Kidney capillary endothelial cell (primary cell): ENCODE measurements around the gene NT5C2.

Experiments used
- DNase-seq: peaks from one replicate; pipeline ENCODE4 v3.0.0-alpha.2; 2018; ENCODE audit warnings: low spot score

The NT5C2 gene

DNA sequence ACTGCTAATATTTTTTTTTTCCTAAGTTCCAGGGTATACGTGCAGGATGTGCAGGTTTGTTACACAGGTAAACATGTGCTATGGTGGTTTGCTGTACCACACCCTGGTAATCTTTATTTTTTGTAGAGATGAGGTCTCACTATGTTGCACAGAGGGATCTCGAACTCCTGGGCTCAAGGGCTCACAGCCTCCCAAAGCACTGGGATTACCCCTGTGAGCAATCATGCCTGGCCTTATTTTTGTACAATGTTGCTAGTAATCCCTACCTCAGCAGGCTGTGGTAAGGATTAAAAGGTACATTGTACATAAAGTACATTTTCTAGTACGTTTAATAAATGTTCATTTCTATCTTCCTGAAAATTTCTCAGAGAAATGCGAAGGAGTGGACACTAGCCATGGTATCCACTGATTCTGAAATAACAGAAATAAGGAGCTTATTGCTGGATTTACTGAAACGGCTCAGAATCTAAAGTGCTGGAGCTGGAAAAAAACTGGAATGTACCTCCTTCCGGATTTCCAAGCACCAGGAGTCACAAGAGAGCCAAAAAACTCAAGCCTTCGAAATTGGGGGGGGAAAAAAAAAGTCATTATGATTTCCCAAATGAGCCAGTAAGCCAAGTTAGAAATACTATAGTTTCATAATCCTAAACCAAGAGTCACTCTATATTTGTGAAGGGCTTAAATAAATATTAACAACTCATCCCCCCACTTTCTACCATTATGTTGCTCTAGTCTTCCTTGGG lies 69.6 kb downstream of the NT5C2 start:
- no peak for DNase-seq

DNA sequence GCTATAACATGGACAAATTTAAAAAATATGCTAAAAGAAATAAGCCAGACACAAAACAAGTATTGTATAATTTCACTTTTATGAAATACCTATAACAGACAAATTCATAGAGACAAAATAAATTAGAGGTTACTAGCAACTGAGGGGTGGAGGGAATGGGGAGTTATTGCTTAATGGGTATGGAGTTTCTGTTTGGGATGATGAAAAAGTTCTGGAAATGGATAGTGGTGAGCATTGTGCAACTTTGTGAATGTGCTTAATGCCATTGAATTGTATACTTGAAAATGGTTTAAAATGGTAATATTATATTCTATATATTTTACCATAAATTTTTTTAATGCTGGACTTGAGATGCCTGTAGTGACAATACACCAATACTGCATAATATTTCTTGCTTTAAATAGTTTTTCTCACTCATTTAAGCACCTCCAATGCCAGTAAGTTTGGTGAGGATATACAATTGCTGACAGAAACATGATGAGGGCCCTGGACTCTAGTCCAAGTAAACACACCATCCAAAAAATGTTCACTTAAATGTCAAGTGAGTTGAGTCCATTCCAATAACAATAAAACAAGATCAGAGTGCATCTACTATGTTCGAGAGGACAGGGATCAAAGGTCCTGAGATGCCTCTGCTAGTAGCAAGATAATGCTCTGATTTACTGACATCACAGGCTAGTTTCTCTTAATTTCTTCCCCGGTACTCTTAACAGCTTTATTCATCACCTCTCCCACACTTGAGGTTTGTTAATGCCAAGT lies 71.9 kb downstream of the NT5C2 start:
- DNase-seq: no peak

DNA sequence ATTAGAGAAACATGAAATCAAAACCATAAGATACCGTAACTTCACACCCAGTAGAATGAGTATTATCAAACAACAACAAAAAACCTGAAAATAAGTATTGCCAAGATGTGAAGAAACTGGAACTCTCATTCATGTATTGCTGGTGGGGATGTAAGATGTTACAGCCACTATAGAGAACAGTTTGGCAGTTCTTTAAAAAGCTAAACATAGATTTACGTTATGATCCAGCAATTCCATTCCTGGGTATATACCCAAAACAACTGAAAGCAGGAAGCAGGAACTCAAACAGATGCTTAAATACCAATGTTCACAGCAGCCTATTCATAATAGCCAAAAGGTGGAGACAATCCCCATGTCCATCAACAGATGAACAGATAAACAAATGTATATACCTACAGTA lies 72.5 kb downstream of the NT5C2 start:
- DNase-seq: no peak

DNA sequence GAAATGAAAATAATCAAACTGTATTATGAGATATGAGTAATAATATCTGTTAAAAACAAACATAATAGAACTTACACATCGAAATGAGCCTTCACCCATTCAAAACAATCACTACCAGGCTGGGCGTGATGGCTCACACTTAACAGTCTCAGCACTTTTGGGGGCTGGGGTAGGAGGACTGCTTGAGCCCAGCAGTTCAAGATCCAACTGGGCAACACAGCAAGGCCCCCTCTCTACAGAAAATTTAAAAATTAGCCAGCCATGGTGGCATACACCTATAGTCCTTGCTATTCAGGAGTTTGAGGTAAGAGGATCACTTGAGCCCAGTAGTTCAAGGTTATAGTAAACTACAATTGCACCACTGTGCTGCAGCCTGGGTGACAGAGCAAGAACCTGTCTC lies 75.8 kb downstream of the NT5C2 start:
- no peak for DNase-seq

DNA sequence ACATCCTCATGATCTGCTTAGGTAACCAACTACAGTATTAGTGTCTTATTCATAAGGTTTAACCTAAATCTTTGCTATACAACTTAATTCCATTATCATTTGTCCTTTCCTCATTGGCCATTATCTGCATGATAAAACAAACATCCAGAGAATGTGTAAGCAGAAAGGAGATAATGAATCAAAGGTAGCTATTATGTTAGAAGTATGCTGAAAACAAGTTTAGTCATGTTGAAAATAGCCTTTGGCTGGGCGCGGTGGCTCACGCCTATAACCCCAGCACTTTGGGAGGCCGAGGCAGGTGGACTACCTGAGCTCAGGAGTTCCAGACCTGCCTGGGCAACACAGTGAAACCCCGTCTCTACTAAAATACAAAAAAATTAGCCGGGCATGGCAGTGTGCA lies 78.2 kb downstream of the NT5C2 start:
- no peak for DNase-seq

DNA sequence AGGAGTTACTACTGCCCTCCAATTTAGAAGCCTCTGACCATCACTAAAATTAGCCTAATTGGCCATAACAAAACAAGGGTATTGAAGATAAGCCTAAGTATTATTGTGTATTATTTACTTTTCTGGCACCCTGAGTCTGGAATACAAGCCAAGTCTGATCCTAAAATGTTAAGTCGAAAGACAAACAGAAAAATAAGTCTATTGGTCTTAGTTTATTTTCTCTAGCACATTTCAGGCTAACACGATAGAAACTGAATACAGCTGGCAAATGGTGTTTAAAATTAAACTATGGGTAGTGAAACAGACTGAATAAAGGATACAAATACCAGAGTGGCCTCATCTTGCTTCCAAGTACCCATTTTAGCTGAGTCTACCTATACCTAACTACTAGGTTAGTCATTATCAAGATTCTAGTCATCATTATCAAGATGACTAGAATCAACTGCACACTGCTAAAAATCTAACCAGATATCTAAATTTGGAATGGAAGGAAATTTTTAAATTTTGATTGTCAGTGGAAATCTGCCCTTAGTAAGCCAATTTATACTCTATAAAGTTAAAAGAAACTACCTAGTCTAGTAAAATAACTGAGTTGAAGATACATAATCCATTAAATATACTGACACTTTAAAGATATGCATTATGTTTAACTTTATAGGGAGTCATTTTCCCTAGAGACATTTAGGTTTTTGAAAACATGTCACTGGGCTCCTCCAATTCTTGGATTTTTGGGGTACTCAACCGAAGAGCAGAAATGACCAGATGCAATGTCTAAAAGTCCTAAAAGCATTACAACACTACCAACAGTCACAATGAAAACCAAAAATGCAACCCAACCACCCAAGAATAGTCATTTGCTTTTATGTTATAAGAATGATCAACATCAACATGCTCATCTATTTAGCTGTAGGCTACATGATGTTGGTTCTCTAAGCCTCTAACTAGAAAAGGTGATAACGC lies 80.9 kb downstream of the NT5C2 start:
- DNase-seq: no peak

DNA sequence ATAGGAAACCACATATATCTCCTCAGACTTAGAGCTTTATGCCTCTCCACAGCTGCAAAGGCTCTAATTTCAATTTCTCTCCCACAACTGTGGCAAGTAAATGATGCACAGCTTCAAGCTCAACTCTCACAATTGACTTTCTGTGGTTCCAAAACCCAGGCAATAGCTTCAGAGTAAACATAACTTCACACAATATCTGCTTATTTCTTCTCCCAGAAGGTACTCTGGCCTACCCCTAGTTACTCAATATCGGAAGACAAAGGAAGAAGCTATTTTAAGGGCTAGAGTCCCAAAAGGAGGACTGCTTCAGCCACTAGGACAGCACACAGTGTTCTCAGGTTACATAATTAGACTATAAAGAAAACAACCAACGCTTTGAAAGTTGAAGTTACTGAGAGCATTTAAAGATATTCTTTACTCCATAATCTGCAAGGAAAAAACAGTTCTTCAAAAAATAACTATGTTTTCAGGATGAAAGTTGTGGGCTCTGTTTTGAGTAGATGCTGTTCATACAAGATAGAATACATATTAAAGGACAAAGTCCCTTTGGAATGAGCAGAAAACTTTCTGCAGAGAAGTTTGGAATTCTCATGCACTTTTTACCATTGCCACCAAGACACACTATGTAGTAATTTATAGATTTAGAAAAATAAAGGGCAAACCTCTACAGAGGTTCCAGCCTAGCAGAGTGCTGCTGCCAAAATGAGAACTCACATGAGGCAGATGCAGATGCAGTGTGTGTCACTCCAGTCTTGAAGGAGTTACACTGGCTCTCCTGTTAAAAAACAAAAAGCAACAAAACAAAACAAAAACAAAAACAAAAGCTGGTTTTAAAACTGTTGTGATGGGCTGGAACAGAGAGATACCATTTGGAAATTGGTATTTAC lies 81.8 kb downstream of the NT5C2 start:
- DNase-seq: no peak

DNA sequence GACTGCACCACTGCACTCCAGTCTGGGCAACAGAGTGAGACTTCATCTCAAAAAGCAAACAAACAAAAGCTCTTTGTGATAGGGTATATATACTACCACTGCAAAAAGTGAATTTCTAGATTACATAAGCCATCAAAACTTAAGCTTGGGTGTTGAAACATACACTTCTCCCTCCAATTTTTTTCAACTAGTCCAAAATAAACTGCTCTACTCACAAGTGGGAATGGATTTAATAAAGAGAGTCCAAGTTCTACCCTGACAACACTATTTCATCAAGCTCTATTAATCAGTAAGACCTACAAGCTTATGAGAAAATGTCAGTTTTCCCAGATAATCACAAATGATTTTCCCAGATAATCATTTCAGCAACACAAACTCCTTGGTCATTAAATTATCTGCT lies 82.7 kb downstream of the NT5C2 start:
- no peak for DNase-seq

DNA sequence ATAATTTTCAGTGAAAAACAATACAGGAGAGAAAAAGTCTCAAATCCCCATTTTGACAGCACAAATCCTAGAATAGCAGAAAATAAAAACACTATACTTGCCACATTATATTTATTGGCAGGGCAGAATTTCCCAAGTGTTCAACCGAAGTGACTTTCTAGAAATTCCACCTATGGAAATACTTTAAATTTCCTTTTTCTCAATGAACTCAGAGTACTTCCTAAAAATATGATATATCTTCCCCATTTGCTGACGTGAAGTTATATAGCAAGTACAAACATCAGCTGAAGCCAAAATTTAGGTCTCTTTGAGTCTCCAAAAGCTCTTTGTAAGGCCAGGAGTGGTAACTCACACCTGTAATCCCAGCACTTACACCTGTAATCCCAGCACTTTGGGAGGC lies 83.3 kb downstream of the NT5C2 start:
- DNase-seq: no peak

DNA sequence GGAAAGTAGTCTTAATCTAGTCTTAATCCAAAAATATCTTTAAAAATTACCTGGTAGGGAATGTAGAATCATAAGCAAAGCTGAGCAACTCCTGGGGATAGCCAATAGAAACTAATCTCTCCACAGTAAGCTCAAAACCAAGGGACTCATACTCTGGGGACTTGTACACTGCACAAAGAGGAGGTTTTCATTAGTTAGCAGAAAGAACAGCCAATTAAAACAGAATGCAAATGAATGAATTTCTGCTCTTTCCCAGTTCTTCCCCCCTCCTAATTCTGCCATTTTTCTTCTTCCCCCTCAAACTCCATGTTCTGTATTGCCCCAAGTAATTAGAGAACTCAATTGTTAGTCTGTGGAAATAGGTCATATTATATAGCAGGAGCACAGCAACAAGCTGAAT lies 86.5 kb downstream of the NT5C2 start:
- DNase-seq: no peak

DNA sequence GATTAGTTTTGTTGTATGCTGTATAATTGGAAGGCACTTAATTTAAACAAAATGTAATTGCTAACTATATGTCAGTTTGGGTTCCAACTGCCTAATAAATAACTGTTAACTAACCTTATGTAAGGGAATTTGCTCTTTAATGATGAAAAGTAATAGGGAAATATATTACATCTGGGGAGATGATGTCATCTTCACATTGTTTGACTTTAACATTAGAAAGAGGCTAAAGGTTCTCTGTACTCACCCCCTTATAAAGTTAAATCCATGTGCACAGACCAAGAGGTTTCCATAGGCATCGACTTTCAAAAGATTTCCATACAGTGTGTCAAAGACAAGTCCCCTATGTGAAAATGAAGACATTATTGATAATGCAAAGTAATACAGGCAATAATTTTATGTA lies 87.6 kb downstream of the NT5C2 start:
- no peak for DNase-seq

DNA sequence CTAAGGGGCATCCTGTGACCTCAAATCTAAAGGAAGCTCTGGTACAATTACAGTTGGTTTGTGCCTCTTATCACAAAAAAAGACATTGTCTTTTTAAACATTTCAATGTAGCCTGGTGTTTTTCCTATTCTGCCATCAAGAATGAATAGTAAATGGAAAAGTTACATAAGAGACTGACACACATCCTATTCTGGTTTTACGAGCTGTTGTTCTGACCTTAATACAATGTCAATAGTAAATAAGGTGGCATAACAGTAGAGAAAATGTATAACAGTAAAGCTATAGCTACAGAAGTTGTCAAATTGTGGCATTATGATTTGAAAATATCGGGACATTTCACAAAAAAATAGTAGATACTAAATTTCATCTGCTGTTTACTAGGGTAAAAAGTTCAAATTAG lies 88.4 kb downstream of the NT5C2 start:
- no peak for DNase-seq

DNA sequence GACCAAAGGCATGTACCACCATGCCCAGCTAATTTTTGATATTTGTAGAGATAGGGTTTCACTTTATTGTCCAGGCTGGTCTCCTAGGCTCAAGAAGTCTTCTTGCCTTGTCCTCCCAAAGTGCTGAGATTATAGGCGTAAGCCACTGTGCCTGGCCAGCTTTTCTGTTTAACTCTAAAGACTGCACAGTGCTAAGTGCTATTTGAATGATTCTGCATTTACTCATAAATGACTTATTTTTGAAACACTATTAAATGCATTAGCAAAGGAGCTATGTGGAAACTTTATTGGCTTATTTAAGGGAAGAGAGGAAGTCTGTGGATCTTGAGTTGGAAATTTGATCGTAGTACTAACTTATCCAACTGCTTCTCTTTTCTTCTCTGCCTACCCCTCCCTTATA lies 89.1 kb downstream of the NT5C2 start:
- DNase-seq: no peak

DNA sequence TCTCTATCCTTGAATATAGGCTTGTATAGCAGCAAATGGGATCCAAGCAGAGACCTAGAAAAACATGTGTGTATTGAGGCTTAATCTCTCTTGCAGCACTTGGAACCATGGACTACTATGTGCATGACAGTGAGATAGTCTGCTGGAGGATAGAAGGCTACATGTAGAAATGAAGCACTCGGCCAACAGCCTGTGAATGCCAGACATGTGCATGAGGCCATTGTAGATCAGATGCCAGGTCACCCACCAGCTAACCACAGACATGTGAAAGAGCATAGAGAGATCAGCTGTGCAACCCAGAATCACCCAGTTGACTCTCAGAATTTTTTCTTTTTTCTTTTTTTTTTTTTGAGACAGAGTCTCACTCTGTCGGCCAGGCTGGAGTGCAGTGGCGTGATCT lies 90.9 kb downstream of the NT5C2 start:
- DNase-seq: no peak

DNA sequence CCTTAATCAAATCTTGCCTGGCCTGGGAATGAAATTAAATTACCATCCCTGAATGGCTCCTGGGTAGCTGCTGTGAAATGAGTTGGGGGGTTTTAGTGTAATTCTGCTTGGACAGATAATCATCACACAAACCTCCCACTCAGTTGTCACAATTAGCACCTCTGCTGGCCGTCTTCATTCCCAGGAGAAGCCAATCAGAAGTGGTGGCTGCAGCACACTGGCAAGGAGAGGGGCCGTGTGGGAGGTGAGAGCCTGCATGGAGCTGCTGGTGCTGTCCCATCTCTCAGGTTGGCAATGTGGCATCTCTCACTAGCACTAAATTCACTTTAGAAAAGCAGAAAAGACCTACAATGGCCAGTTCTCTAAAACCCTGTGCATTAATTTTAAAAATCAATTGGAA lies 92.5 kb downstream of the NT5C2 start:
- DNase-seq: no peak

DNA sequence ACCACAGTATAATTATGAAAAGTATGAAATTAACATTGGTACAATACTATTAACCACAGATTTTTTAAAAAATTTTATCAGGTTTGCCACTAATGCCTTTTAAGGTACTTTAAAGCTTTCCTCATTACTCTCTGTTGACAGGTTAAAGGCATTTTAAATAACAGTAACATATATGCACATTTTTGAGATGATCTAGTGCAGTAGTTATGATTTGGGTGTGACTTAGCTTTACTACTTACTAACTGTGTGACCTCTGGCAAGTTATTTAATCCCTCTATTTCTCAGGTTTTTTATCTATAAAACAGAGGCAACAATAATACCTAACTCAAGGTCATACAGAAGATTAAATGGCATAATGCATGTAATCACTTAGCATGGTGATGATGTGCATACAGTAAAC lies 94.8 kb downstream of the NT5C2 start:
- DNase-seq: no peak

DNA sequence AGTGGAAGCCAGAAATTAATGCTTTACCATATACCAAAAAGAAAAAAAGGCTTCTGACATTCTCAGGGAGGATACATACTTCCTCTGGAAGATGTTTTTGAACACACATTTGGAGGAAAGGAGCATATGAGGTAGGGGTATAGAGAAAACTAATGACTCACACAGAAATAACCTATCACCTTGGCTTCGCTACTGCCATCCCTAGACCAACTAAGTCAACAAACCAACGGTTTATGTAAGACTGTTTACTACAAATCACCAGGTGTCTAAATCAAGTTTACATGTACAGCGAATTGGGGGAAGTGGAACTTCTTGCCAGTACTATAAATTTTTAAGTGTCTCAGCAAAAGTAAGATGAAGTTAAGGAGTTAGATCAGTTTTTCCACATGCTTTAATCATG lies 96.9 kb downstream of the NT5C2 start:
- DNase-seq: no peak

DNA sequence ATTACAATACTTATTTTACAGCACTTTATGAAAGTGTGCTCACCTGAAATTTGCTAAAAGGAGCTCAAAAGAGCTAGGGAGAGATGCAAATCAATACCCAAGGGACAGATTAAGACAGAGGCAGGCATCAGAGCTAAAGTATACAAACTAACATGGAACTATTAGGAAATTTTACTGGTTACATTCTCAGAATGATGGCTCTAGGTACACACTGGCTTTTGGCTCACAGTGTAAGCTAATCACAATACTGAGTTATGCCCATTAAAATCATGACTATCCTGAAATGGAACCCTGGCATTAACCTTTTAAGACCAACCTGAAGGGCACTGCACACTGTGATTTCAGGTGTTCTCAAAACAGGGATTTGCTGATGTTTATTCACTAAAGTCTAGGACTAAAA lies 98.1 kb downstream of the NT5C2 start:
- DNase-seq: no peak

DNA sequence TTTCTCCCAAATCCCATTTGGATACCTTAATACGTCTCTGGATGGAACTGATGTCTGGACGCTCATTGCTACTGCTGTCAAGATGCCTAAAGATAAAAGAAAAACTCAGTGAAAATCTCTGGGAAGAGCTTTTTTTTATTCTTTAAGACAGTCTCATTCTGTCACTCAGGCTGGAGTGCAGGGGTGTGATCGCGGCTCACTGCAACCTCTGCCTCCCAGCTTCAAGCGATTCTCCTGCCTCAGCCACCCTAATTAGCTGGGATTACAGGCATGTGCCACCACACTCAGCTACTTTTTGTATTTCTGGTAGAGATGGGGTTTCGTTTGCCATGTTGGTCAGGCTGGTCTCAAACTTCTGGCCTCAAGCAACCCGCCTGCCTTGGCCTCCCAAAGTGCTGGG lies 102.2 kb downstream of the NT5C2 start:
- DNase-seq: no peak

DNA sequence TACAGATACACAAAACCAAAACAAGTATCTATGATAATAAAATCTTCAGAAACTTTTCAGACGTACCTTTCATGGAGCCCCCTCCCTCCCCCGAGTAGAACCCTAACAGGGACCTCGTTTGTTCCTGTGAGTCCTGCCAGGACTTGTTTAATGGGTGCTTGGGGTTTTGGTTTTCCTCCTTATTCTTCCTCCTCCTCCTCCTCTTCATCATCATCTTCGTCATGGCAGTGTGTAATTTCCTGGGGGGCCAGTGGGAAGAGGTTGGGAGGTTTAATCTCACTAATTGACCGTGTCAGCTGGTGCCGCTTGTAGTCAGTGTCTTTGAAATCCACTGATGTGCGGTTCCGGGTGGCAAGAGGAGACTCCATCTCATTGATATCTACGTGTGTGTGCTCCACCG lies 103.6 kb downstream of the NT5C2 start:
- DNase-seq: no peak

DNA sequence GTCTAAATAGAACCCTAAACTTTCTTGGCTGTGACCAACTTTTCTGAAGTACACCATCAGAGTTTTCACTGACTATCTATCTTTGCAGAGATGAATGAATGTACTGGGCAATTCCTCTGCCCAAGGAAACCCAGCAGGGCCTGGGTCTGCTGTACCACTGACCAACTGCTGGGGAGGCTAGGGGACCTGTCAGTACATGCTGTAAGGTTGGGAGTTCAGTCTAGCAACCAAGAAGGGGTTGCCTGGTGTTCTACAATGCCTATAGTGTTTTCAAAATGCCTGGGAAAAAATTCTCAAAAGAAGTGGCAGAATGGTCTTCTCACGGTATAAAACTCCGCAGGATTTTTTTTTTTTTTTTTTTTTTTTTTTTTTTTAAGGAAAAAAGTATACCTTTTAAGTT lies 106.3 kb downstream of the NT5C2 start:
- DNase-seq: no peak

DNA sequence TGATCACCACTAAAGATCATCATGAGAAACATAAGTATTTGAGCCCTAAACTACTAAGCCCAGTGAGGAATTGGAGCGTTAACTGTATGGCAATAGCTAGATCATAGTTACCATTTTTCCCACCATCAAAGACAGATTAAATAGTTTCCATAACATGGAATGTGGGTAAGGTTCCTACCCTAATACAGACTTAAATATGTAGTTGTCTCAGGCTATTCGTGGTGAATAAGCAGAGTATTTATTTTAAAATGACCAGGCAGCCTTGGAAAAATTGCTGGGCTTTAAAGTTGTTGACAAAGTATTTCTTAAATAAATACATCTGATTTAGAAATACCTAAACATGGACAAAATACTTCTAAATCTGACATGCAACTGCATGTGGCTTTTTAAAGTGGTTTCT lies 106.8 kb downstream of the NT5C2 start:
- DNase-seq: no peak
